Caki2 (cell line): ENCODE measurements around the gene SYT7. TPM values are rescaled to one million over a fixed set of nuclear protein-coding genes. Genes with fewer than 3 reads are reported as not detected.

Experiments
- DNase-seq: peaks from one replicate; pipeline ENCODE4 v3.0.0-alpha.2; 2015; ENCODE audit warnings: low read depth
- in situ Hi-C: cut with HindIII; loops from 2 replicates; pipeline ENCODE4 v1.10.0; 2016; ENCODE audit warnings: low sequenced_read_pairs, low pct_unique_long_range_greater_than_20kb, mixed read lengths
- total RNA-seq: library from RNA; depleted of rRNA; stranded (reverse); fragments of >200 nt; shearing (Covaris generic); gene quantifications from 2 replicates; pipeline ENCODE4 v1.2.3, GENCODE V29; 2014; ENCODE audit warnings: low replicate concordance

SYT7 gene
- total RNA-seq, 1 experiment from 2014 or later, result 0.41 TPM

DNA sequence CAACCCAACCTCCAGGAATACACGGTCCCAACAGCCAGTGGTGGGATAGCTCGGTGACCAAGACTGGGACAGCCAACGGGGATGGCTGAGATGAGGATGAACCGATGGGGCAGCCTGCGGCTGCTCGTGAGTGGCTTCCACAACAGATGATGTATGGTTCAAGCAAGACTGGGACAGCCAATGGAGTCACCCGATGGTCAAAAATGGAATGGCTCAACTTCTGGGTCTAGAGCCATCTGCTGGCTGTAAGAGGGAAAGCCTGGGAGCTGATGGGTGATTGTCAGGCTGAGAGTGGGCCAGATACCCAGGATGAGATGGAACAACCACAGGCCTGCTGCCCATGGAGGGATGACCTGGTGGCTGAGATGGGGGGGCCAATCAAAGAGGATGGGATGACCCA lies 35.5 kb downstream of the SYT7 start:
- no peak for DNase-seq
- in situ Hi-C loops, result no loop called here

DNA sequence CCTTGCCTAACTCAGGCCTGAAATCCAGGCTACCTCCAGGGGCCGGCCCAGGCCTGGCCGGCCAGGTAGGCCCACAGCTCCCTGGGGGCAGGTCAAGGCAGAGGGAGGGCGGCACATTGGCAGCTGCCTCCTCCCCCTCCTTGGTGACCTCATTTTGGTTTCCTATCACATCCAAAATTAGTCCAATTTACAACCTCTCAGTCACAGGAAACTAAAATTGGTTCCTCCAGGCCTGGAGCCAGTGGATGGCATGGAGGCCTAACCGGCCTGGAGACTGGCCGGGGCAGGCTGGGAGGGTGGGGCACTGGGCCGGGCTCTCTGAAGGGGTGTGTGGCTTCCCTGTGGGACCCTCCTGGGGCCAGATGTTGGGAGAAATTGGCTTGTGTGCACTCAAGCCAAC lies 36.4 kb downstream of the SYT7 start:
- no peak for DNase-seq
- in situ Hi-C loops, result no loop called here

DNA sequence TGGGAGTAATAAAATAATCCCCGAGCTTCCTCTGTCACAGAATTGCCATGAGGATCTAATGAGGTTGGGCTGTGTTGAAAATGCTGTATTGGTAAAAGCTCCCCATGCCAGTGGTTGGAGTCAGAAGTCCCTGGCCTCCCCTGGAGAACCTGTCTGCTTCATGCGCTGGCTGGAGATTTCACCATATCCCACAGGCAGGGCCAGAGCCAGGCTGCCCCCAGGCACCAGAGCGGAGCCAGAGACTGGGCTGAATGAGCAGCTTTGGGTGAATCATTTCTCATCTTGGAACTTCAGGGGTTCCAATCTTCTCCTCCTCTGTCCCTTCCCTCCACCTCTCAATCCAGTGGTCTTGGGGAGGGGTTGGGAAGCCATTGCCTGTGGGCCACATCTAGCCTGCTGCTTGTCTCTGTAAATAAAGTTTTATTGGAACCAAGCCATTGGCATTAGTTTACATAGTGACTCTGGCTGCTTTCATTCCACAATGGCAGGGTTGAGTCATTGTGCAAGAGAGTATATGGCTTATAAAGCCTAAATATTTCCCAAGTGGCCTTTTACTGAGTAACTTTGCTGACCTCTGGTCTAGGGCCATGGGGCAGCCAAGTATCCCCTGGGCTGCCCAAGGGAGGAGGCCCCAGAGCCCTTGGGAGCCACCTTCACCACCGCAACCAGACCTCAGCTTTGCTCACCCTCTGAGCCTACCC lies 37.1 kb downstream of the SYT7 start:
- in situ Hi-C loops, result no loop called here
- no peak for DNase-seq

DNA sequence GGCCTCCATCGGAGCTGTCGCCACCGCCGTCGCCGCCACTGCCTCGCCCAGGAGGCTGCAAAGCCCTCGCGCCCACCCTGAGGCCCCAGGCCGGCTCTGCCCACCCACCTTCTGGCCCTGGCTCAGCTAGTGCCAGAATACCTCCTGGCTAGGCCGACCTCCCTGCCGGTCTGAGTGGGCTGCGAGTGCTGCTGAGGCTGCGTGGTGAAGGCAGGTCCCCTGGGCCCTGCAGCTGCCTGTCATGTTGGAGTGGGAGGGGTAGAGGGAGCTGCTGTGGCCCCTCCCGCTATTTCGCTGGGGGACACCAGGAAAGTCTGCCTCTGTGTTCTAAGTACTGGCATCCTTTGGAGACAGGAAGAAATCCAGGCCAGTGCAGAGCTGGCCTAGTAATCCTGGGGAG lies 38.2 kb downstream of the SYT7 start:
- in situ Hi-C loops, result no loop called here

DNA sequence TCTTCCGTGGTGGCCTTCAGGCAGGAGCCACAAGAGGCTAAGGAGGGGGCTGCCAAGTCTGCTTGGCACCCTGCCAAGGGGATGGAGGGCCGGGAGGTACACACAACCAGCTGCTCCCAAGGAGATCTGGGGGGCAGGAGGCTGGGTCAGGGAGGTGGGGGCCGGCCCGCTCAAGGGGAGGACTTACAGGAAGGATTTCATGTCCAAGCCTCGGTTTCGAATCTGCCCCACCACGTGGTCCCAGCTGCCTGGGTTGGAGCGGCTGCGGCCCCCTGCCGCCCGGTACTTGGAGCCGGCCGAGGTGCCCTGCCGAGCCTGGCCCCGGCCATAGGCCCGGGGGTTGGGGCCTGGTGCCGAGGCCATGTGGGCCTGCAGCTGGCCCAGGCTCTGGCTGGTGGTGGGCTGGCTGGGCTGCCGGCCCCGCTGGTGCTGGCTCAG lies 38.8 kb downstream of the SYT7 start:
- in situ Hi-C loops, result no loop called here
- no peak for DNase-seq

More for the DNA sequence above, 38.2 kb downstream of the SYT7 start:
- DNase-seq, result no peak

- in situ Hi-C loops, result no loop called here
- DNase-seq, result peak; percentile 22
These were observed 39.3 kb downstream of the SYT7 start for GRCh38 chr11:61541598-61541997.

- in situ Hi-C loops, result no loop called here
- no peak for DNase-seq
These were observed 40.3 kb downstream of the SYT7 start for GRCh38 chr11:61540528-61540927.

DNA sequence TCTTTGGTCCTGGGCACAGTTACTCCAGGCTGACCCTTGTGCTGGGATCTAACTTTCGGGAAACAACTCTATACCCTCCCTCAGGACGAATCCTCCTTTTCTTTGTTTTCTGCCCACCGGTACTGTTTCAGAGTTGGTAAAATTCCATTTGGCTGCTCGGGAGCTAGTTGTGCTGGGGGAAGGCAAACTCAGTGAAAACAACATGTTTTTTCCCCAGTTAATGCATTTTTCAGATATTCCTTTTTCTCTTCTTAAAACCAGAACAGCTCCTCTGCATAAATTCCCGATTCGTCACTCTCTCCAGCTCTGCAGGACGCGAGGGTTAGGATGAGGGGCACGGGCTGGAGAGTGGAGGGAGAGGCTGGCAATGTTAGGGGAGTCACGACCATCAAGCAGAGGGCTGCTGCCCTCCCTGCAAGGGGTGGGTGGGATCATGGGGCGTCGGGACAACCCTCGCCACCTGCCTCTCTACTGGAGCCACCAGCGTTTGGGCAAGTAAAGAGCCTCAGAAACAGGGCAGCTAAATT lies 41.0 kb downstream of the SYT7 start:
- in situ Hi-C loops, result no loop called here
- DNase-seq, result no peak

- in situ Hi-C loops, result no loop called here
- DNase-seq, result no peak
These were observed 41.9 kb downstream of the SYT7 start for GRCh38 chr11:61539006-61539405.

GRCh38 chr11:61538636-61538961 lies 42.3 kb downstream of the SYT7 start:
- in situ Hi-C loops, result no loop called here
- no peak for DNase-seq

DNA sequence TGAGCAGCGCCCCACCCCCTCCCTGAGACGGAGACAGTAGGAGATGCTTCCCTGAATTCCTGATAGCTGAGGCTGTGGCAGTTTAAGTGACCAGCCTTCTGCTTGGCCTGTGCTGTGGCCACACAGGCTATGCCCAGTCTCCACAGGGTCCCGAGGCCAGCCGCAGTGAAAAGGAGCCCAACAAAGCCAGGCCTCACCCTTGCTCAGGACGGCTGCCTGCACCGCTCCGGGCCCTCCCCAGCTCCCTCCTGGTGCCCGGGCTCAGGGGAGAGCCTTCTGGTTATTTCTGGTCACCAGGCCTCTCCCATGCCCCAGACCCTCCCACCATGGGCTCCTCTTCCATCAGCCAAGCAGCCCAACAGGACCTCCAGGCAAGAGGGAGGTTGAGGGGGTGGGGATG lies 43.5 kb downstream of the SYT7 start:
- DNase-seq, result no peak
- in situ Hi-C loops, result no loop called here

DNA sequence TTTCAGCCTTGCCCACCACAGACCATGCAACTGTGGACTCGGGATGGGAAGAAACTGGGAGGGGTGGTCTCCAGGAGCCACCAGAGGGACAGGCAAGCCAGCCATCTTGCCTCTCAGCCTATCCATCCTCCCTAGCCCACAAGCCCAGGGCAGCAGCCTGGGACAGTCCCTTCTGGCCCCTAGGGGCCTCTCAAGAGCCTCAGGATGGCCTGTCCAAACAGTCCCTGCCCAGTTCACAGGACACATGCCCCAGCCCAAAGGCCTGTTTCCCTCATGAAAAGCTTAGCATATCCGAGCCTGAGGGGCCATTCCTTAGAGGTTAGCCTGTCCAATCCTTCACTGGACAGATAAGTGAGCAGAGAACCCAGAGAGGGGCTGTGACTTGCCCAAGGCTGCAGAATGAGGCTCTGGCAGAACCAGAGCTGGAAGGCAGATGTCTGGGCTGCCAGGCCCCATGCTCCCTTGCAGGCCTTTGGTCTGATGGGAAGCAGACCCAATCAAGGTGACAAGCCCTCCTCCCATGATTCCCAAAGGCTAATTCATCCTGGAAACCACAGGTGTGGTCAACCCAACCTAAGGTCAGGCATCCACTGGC lies 44.1 kb downstream of the SYT7 start:
- DNase-seq, result no peak
- in situ Hi-C loops, result no loop called here

GRCh38 chr11:61535998-61536675 lies 44.7 kb downstream of the SYT7 start:
- in situ Hi-C loops, result no loop called here
- DNase-seq, result no peak

DNA sequence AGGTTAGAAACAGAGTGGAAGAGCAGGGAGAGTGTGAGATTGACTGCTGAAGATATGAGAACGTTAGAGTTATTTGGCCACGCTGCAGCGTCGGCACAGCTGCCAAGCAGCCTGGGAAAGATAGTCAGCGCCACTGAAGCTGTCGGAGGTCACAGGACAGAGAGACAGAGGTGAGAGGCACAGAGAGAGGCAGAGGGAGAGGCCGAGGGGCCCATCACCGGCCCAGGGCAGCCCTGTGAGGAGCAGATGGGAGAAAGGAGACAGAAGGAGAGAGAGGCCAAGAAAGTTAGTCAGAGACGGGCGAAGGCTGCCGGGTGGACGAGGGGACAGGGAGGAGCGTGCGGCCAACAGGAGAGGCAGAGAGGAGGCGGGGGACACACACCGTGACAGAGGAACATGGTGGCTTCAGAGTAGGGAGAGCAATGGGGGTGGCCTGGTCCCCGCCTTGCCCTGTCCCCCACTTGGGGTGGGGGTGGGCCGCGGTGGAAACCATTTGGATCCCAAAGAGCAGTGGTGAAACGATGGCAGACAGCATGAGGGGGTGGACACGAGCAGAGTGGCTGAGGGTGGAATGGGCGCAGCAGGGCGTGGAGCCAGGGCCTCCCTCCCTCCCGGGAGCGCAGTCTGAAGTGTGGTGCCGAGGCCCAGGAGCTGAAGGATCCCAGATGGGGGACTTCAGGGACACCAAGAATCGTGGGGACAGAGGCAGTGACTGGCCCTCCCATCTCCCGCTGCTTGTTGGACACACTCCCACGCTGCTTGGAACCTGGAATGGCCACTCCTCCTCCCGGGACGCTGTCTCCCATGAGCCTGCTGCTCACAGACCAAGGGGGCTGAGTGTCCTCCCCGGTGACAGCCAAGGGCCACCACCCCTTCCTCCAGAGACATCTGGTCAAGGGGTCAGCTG lies 45.7 kb downstream of the SYT7 start:
- DNase-seq, result no peak
- in situ Hi-C loops, result no loop called here

DNA sequence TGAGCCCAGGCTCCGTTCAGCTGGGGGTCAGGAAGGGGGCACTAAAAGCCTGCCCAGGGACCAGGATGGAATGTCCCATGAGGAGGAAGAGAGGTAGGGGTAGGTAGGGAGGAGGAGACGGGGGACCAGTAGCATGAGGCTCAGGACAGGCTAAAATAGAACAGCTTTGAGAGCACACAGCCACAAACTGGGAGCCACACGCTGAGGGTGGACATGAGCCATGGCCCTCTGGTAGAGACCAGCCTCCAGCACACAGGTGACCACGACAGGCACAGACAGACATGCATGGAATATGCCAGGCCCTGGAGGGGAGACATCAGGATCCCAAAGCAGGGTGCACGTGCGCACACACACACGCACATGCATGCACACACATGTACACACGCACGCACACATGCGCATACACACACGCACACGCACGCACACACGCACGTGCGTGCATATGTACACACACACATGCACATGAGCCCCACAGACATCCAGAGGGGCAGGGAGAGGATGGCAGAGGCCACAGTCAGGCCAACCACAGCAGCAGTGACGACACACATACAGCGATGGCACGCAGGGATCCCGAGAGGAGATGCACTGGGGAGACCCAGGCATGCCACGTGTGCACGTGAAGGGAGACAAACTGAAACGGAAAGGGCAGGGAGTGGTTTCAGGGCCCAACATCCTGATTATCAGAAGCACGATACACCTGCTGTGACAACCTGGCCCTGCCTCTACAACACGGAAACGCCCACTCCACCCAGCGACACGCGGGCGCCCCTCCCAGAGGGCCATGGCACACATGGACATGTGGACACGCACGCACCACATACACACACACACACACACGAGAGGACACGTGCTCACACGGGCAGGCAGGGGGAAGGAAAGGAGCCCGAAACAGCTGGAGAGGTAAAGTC lies 46.6 kb downstream of the SYT7 start:
- in situ Hi-C loops, result no loop called here

GRCh38 chr11:61533401-61533800 lies 47.5 kb downstream of the SYT7 start:
- no peak for DNase-seq
- in situ Hi-C loops, result no loop called here

More for the DNA sequence above, 46.6 kb downstream of the SYT7 start:
- no peak for DNase-seq

GRCh38 chr11:61533039-61533375 lies 47.9 kb downstream of the SYT7 start:
- no peak for DNase-seq

More at GRCh38 chr11:61533039-61533375, 47.9 kb downstream of the SYT7 start:
- in situ Hi-C loops, result no loop called here
